ENCODE measurements around the gene CUX1. TPM values are rescaled to one million over a fixed set of nuclear protein-coding genes. Genes with fewer than 3 reads are reported as not detected.
"Not testable (repeated sequence)": the region's sequence is repeated elsewhere in the genome, so short reads cannot be mapped to it uniquely, and the experiment has no call there.

Gene CUX1
- total and polyA plus RNA-seq, 12 donors: 34.5 to 176 (median 145) TPM

DNA sequence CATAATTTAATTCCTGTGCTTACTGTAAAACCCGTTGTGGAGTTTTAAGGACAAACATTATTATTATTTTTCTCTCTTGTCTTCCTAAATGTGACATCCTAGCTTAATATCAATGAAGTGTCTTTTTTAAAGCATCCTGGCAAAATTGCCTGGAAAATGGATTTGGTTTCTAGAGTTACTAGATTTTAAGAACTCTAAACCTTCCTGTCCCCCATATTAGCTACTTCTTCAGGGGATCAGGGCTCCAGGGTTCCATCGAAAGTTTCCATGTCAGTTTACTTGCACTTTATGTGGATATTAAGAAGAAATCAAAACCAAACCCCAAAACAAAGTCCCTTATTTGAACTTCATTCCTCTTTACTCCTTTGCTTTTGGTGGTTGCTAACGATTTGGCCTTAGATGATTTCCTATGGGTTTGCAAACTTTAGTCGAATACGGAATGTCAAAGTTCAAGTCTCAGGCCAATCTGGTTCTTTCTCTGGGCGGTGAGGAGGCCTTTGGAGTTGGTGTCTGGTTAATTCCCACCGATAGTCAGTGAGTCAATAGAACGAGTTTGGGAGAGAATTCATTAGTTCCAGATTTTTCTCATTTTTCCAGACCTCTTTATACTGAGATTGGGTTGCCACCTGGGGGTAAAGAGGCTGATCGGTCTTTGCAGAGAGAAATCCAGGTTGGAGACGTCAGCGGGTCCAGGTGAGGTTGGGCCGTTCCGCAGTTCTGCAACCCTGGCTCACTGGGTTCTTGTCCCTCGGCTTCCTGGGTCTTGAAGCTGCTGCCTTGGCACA is 1.1 kb downstream of the CUX1 start:
- no peak for ATAC-seq
- H3K9me3 ChIP-seq: no peaks in the 10 kb centered on the region
- H3K4me1 ChIP-seq: peaks cover 5 to 63% (median 45%) of the 10 kb centered on the region in 9 donors
- H3K36me3 ChIP-seq: peaks cover 0 to 5% (median 0%) of the 10 kb centered on the region in 9 donors
- intact Hi-C loops (cut with DNase I): loop anchor here in 8 of 10 donors (5.0 to 10.0 kb wide), 12 partner anchors 39 to 419 kb away; no protein-coding TSS in a partner anchor
- H3K4me3 ChIP-seq: peak overlapping the region in 7 of 10 donors; percentile 73 to 90 (median 81)
- WGBS, 2 donors: 77 to 83% methylated on average over 14 of the region's 14 CpGs
- TF ChIP-seq, protein P1, sequence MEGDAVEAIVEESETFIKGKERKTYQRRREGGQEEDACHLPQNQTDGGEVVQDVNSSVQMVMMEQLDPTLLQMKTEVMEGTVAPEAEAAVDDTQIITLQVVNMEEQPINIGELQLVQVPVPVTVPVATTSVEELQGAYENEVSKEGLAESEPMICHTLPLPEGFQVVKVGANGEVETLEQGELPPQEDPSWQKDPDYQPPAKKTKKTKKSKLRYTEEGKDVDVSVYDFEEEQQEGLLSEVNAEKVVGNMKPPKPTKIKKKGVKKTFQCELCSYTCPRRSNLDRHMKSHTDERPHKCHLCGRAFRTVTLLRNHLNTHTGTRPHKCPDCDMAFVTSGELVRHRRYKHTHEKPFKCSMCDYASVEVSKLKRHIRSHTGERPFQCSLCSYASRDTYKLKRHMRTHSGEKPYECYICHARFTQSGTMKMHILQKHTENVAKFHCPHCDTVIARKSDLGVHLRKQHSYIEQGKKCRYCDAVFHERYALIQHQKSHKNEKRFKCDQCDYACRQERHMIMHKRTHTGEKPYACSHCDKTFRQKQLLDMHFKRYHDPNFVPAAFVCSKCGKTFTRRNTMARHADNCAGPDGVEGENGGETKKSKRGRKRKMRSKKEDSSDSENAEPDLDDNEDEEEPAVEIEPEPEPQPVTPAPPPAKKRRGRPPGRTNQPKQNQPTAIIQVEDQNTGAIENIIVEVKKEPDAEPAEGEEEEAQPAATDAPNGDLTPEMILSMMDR (IDR thresholded peaks at IDR 0.05): no peak
- H3K27ac ChIP-seq: peak overlapping the region in 7 of 10 donors; percentile 6 to 92 (median 83)
- no peak for DNase-seq
- H3K27me3 ChIP-seq: no peaks in the 10 kb centered on the region

DNA sequence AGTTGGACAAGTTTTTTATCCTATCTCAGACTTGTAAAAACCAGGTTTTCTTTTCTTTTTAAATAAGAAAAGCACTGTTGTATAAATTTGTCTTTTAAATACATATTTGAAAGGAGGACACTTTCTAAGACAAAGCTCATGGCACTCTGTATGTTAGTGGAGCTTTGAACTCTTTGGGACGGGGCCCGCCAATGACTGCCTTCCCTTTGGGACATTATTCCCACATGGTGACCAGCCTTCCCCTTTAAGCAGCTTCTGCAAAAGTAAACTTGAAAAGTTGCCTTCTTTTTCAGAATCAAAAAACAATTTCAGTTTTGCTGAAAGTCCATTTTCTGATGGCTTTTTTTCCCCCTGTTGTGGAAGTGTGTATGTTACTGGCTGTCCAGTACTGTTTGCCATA is 1.8 kb downstream of the CUX1 start:
- H3K9me3 ChIP-seq: no peaks in the 10 kb centered on the region
- H3K27me3 ChIP-seq: no peaks in the 10 kb centered on the region
- peaks cover 0 to 5% (median 0%) of the 10 kb centered on the region in 9 donors for H3K36me3 ChIP-seq
- DNase-seq (no peak), ATAC-seq (no peak)
- H3K4me1 ChIP-seq: peaks cover 5 to 66% (median 47%) of the 10 kb centered on the region in 9 donors
- H3K4me3 ChIP-seq: peak overlapping the region in 2 of 10 donors; percentile 6 to 81
- TF ChIP-seq, protein P1 (IDR thresholded peaks at IDR 0.05): no peak
- intact Hi-C loops (cut with DNase I): loop anchor here in 8 of 10 donors (5.0 to 10.0 kb wide), 12 partner anchors 38 to 418 kb away; no protein-coding TSS in a partner anchor
- H3K27ac ChIP-seq: peak overlapping the region in 5 of 10 donors; percentile 6 to 84 (median 83)
- 65 to 76% methylated on average over 2 of the region's 2 CpGs for WGBS, 2 donors

DNA sequence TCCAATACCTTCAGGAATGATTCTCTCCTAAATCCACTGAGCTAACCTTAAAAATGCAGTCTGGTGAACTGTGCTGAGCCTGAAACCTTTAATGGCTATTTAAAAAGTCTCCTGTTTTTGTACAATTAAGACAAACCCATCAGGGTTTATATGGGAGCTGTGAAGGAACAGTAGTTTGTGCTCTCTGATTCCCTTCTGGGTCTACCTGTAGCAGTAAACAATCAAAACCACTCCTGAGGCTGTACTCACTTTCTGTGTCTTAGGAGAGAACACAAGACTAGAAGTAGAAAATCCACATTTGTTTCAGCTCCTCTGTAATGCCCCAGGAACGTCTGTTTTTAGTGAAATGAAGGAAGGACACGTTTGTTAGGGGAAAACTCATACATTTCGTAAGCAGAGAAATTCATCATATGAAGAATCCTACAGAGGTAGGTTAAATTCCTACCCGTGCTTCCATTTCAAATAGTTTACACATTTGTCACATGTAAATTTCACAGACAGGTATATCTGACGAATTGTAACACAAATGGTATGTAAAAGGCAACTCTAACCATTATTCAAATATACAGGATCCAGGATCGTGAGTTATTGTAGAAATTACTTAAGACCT is 2.6 kb downstream of the CUX1 start:
- H3K4me3 ChIP-seq: no peak overlapping the region
- ATAC-seq (no peak), DNase-seq (no peak)
- intact Hi-C loops (cut with DNase I): loop anchor here in 8 of 10 donors (5.0 to 10.0 kb wide), 13 partner anchors 37 to 417 kb away; no protein-coding TSS in a partner anchor
- peaks cover 5 to 68% (median 49%) of the 10 kb centered on the region in 9 donors for H3K4me1 ChIP-seq
- H3K36me3 ChIP-seq: peaks cover 0 to 5% (median 0%) of the 10 kb centered on the region in 9 donors
- TF ChIP-seq, protein P1 (IDR thresholded peaks at IDR 0.05): no peak
- H3K9me3 ChIP-seq: no peaks in the 10 kb centered on the region
- H3K27me3 ChIP-seq: no peaks in the 10 kb centered on the region
- H3K27ac ChIP-seq: peak overlapping the region in 2 of 10 donors; percentile 31 to 41
- WGBS, 2 donors: 71 to 76% methylated on average over 6 of the region's 6 CpGs

DNA sequence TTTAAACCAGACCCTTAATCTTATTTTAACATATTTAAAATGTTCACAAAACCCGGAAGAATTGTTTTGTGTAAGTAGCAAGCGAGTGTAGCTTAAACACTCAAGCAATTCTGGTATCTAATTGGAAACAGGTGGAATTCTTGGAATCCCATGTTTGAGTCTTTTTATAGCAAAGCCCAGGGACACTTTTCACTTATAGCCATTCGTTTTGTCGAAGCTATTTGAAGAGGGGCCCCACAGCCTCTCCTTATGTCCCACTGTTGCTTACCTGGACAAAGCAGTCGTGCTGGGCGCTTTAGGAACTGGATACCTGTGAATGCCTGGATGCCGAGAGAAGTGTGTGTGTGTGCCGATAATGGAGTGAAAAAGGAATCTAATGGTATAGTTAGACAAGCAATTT is 3.3 kb downstream of the CUX1 start:
- ATAC-seq (no peak), DNase-seq (no peak)
- no peak overlapping the region for H3K4me3 ChIP-seq
- intact Hi-C loops (cut with DNase I): loop anchor here in 1 of 10 donors (10.0 kb wide), 1 partner anchor 54 kb away; no protein-coding TSS in a partner anchor
- TF ChIP-seq, protein P1 (IDR thresholded peaks at IDR 0.05): no peak
- 60 to 70% methylated on average over 8 of the region's 8 CpGs for WGBS, 2 donors
- H3K36me3 ChIP-seq: peaks cover 0 to 5% (median 0%) of the 10 kb centered on the region in 9 donors
- peaks cover 5 to 69% (median 49%) of the 10 kb centered on the region in 9 donors for H3K4me1 ChIP-seq
- peak overlapping the region in 1 of 10 donors; percentile 31 for H3K27ac ChIP-seq
- H3K27me3 ChIP-seq: no peaks in the 10 kb centered on the region
- H3K9me3 ChIP-seq: no peaks in the 10 kb centered on the region

DNA sequence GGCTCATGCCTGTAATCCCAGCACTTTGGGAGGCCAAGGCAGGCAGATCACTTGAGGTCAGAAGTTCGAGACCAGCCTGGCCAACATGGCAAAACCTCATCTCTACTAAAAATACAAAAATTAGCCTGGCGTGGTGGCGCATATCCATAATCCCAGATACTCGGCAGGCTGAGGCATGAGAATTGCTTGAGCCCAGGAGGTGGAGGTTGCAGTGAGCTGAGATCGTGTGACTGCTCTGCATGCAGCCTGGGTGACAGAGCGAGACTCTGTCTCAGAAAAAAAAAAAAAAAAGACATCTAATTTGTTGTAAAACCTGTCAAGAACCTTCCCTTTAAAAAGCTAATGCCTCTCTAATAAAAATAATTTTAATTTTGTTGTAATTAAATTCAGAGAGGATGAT is 5.2 kb downstream of the CUX1 start:
- not testable (repeated sequence) for H3K4me3 ChIP-seq, H3K9me3 ChIP-seq, H3K36me3 ChIP-seq, DNase-seq, ATAC-seq, H3K27me3 ChIP-seq
- 68 to 78% methylated on average over 6 of the region's 6 CpGs for WGBS, 2 donors
- H3K4me1 ChIP-seq: peaks cover 5 to 78% (median 53%) of the 10 kb centered on the region in 9 donors
- intact Hi-C loops (cut with DNase I): loop anchor here in 1 of 10 donors (10.0 kb wide), 1 partner anchor 52 kb away; no protein-coding TSS in a partner anchor
- peak overlapping the region in 5 of 10 donors; percentile 10 to 57 (median 48) for H3K27ac ChIP-seq

All from heart right ventricle (tissue), 16 donors.